Hepatocyte (in vitro differentiated cells): ENCODE measurements around the gene ERBB4.

ENCODE experiments used
- CTCF ChIP-seq: fragments of 200-600 bp; sonication (generic); IDR thresholded peaks from 2 replicates; pipeline ENCODE4 v1.5.1; 2016; ENCODE audit warnings: antibody characterized with exemption, mild to moderate bottlenecking; ENCODE audit not compliant: poor library complexity
- EZH2 ChIP-seq: fragments of 200-600 bp; sonication (generic); IDR thresholded peaks from 2 replicates; pipeline ENCODE4 v1.6.1; 2016; ENCODE audit warnings: antibody characterized with exemption, mild to moderate bottlenecking, borderline replicate concordance
- EZH2phosphoT487 ChIP-seq: fragments of 200-600 bp; sonication (generic); IDR thresholded peaks from one replicate; pipeline ENCODE4 v1.6.1; 2018; ENCODE audit warnings: antibody characterized with exemption, mild to moderate bottlenecking, low read depth, moderate library complexity; ENCODE audit not compliant: unreplicated experiment, severe bottlenecking

- no peak for TF ChIP-seq CTCF
- no peak for TF ChIP-seq EZH2
- no peak for TF ChIP-seq EZH2phosphoT487
These were observed 89.9 kb downstream of the ERBB4 start for GRCh38 chr2:212448698-212449097.
